GM23248 (cell line): ENCODE data around the gene TIAM2. TPM values are rescaled to one million over a fixed set of nuclear protein-coding genes. Genes with fewer than 3 reads are reported as not detected.
A peak's percentile ranks its signal among the peaks of the same experiment; 100 is the strongest.

Experiments used
- DNase-seq: peaks from one replicate; pipeline ENCODE4 v3.0.0-alpha.2; 2015
- H2AFZ ChIP-seq: fragments of 200-600 bp; sonication (generic); 2 replicates; pipeline ENCODE4 v1.6.1; 2016; ENCODE audit warnings: antibody characterized with exemption
- H3F3A ChIP-seq: fragments of 200-600 bp; sonication (generic); 2 replicates; pipeline ENCODE4 v1.6.1; 2016; ENCODE audit warnings: mild to moderate bottlenecking, antibody characterized with exemption, mixed run types; ENCODE audit not compliant: insufficient read depth
- H3K27ac ChIP-seq: fragments of 200-600 bp; sonication (generic); 2 replicates; pipeline ENCODE4 v1.5.1; 2016; ENCODE audit warnings: mild to moderate bottlenecking
- H3K27me3 ChIP-seq: fragments of 200-600 bp; sonication (generic); replicated peaks from 2 replicates; pipeline ENCODE4 v1.6.1; 2016; ENCODE audit warnings: mild to moderate bottlenecking; ENCODE audit not compliant: insufficient read depth
- H3K36me3 ChIP-seq: fragments of 200-600 bp; sonication (generic); 2 replicates; pipeline ENCODE4 v1.6.1; 2016; ENCODE audit warnings: low read depth, mild to moderate bottlenecking
- H3K4me1 ChIP-seq: fragments of 200-600 bp; sonication (generic); 2 replicates; pipeline ENCODE4 v1.6.1; 2016; ENCODE audit warnings: mild to moderate bottlenecking; ENCODE audit not compliant: insufficient read depth
- H3K4me2 ChIP-seq: fragments of 200-600 bp; sonication (generic); one replicate; pipeline ENCODE4 v1.6.1; 2016; ENCODE audit warnings: mild to moderate bottlenecking; ENCODE audit not compliant: unreplicated experiment
- H3K4me3 ChIP-seq: fragments of 200-600 bp; sonication (generic); 2 replicates; pipeline ENCODE4 v1.5.1; 2016; ENCODE audit warnings: mild to moderate bottlenecking
- H3K79me2 ChIP-seq: fragments of 200-600 bp; sonication (generic); 2 replicates; pipeline ENCODE4 v1.6.1; 2016; ENCODE audit warnings: mild to moderate bottlenecking; ENCODE audit not compliant: insufficient read depth
- H3K9ac ChIP-seq: fragments of 200-600 bp; sonication (generic); 2 replicates; pipeline ENCODE4 v1.6.1; 2016; ENCODE audit warnings: mild to moderate bottlenecking
- H3K9me2 ChIP-seq: fragments of 200-600 bp; sonication (generic); 2 replicates; pipeline ENCODE4 v1.6.1; 2016; ENCODE audit warnings: mixed run types, mild to moderate bottlenecking, moderate library complexity; ENCODE audit not compliant: insufficient read depth
- H3K9me3 ChIP-seq: fragments of 200-600 bp; sonication (generic); one replicate; pipeline ENCODE4 v1.6.1; 2017; ENCODE audit warnings: low read depth
- H4K20me1 ChIP-seq: fragments of 200-600 bp; sonication (generic); 2 replicates; pipeline ENCODE4 v1.6.0; 2016; ENCODE audit not compliant: insufficient read depth
- EZH2 ChIP-seq: fragments of 200-600 bp; sonication (generic); IDR thresholded peaks from 2 replicates; pipeline ENCODE4 v1.6.1; 2018; ENCODE audit warnings: antibody characterized with exemption, mild to moderate bottlenecking; ENCODE audit not compliant: insufficient read depth, poor library complexity, severe bottlenecking
- EZH2phosphoT487 ChIP-seq: fragments of 200-600 bp; sonication (generic); IDR thresholded peaks from 2 replicates; pipeline ENCODE4 v1.6.1; 2018; ENCODE audit warnings: antibody characterized with exemption, moderate library complexity, mild to moderate bottlenecking, low read depth; ENCODE audit not compliant: insufficient read depth
- WGBS, 2 experiments: methylation state at CpG; one replicate each; pipeline ENCODE4 v1.1.6; 2015 to 2017; ENCODE audit warnings: low lambda C conversion rate in 2 of 2, low coverage in 1 of 2; ENCODE audit errors: missing lambda C conversion rate in 2 of 2; 5-methylcytosine and 5-hydroxymethylcytosine counted together
- in situ Hi-C: fragments of 300-500 bp; cut with MboI; formaldehyde crosslinking; loops from 2 replicates; pipeline ENCODE4 v1.15.0; 2020
- polyA plus RNA-seq: library from polyadenylated mRNA; unstranded; fragments of >200 nt; fragmentation: Nextera tagmentation; extraction: Ambion mirVana; gene quantifications from 2 replicates; pipeline ENCODE4 v1.2.1, GENCODE V29; 2016
- total RNA-seq: library from RNA; depleted of rRNA; stranded (reverse); fragments of >200 nt; shearing (Covaris generic); gene quantifications from 2 replicates; pipeline ENCODE4 v1.2.3, GENCODE V29; 2014

Gene TIAM2
- total and polyA plus RNA-seq, 2 experiments from 2014 or later: 2.4 to 2.6 TPM

DNA sequence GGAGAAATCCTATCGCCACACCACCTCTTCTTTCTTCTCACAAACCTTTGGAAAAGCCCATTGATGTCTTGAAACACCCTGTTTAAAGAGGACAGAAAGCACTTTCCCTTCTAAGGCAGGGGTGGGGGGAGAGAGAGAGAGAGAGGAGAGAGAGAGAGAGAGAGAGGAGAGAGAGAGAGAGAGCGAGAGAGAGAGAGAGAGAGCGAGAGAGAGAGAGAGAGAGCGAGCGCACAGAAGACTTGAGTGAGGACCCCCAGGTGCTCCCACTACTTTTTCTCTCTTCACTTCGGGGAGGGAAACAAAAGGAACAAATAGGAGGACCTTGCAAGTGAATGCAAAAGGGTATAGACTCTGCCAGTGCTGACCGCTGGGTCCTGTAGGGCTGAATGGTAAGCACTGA, 52.4 kb downstream of the TIAM2 start:
- Histone ChIP-seq H3K27ac (no peak overlapping the region), H2AFZ (no peak overlapping the region), H3K79me2 (no peaks in the 10 kb centered on the region), H3K4me2 (no peak overlapping the region), H3F3A (no peaks in the 10 kb centered on the region), H3K4me1 (no peaks in the 10 kb centered on the region), H3K36me3 (no peaks in the 10 kb centered on the region), H3K9ac (no peak overlapping the region), H3K4me3 (no peak overlapping the region), H3K27me3 (no peaks in the 10 kb centered on the region), H3K9me2 (no peaks in the 10 kb centered on the region), H3K9me3 (no peaks in the 10 kb centered on the region), H4K20me1 (no peaks in the 10 kb centered on the region)
- TF ChIP-seq EZH2phosphoT487 (no peak), EZH2 (no peak)
- no peak for DNase-seq
- WGBS, 2 experiments: 92 to 94% methylated on average over 3 to 6 of the region's 7 CpGs
- in situ Hi-C loops: no loop called here

DNA sequence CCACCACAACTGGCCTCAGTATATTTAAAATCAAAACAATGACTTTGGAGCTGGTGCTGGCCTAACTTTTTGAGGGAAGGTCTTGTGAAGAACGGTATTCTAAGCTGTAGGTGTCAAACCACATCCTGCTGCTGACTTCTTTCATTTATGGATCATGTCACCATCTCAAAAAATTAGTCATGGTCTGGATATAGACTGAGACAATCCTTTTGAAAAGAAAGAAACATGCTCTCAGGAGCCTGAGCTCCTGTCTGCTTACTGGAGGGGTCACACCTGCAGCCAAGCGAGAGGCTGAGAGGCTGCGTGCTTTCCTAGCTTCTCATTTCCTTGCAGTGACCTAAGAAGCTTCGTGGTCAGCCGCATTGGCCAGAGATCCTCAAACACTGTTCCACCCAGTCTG, 55.2 kb downstream of the TIAM2 start:
- no peaks in the 10 kb centered on the region for H3K9me2 ChIP-seq
- no peaks in the 10 kb centered on the region for H3K79me2 ChIP-seq
- H3K9ac ChIP-seq: no peak overlapping the region
- TF ChIP-seq EZH2 (no peak), EZH2phosphoT487 (no peak)
- no peak overlapping the region for H2AFZ ChIP-seq
- H3K4me3 ChIP-seq: no peak overlapping the region
- H3F3A ChIP-seq: no peaks in the 10 kb centered on the region
- no peaks in the 10 kb centered on the region for H3K27me3 ChIP-seq
- 81 to 87% methylated on average over 5 of the region's 5 CpGs for WGBS, 2 experiments
- DNase-seq: no peak
- in situ Hi-C loops: no loop called here
- peaks cover 8% of the 10 kb centered on the region; the same call in 1 of the 2 replicates for H3K4me1 ChIP-seq
- H3K4me2 ChIP-seq: no peak overlapping the region
- no peaks in the 10 kb centered on the region for H3K36me3 ChIP-seq
- no peaks in the 10 kb centered on the region for H3K9me3 ChIP-seq
- no peak overlapping the region for H3K27ac ChIP-seq
- no peaks in the 10 kb centered on the region for H4K20me1 ChIP-seq

DNA sequence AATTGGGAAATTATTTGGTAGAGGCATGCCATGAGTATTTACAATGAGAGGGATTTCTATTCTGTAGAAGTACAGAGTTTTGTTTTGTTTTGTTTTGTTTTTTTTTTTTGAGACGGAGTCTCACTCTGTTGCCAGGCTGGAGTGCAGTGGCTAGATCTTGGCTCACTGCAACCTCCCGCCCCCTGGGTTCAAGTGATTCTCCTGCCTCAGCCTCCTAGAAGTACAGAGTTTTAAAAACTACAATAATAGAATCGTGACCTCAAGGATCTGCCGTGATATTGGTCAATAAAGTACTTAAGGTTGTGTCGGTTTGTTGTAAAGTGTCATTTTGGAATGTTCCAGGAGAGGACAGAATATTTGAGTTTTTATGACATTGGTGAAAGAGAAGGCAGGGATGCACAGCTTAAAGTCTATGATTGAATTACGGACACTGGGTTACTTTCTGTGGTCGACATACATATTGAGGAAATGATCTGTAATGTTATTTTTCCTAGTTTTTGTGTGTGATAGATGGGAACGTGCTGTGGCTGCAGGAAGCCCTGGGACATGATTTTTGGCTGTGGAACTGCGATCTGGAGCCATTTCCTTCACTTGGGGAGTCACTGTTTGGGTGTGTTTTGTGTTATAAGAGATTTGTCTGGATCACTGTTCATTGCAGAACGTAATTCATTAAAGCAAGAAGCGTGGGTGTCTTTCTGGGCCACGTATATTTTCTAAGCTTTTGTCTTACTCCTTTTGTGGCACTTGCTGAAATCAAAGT, 59.6 kb downstream of the TIAM2 start:
- no peaks in the 10 kb centered on the region for H3F3A ChIP-seq
- no peaks in the 10 kb centered on the region for H4K20me1 ChIP-seq
- H3K9ac ChIP-seq: peak overlapping the region; percentile 25
- peak overlapping the region; percentile 57 for H3K4me2 ChIP-seq
- no peaks in the 10 kb centered on the region for H3K36me3 ChIP-seq
- in situ Hi-C loops: no loop called here
- no peak overlapping the region for H3K27ac ChIP-seq
- H2AFZ ChIP-seq: peak overlapping the region; percentile 83
- DNase-seq: peak; percentile 38
- TF ChIP-seq EZH2 (no peak), EZH2phosphoT487 (no peak)
- peak overlapping the region; percentile 51 for H3K4me3 ChIP-seq
- H3K27me3 ChIP-seq: no peaks in the 10 kb centered on the region
- H3K79me2 ChIP-seq: no peaks in the 10 kb centered on the region
- peaks cover 10% of the 10 kb centered on the region; the same call in 1 of the 2 replicates for H3K4me1 ChIP-seq
- no peaks in the 10 kb centered on the region for H3K9me2 ChIP-seq
- 8 to 14% methylated on average over 12 of the region's 12 CpGs for WGBS, 2 experiments
- no peaks in the 10 kb centered on the region for H3K9me3 ChIP-seq

DNA sequence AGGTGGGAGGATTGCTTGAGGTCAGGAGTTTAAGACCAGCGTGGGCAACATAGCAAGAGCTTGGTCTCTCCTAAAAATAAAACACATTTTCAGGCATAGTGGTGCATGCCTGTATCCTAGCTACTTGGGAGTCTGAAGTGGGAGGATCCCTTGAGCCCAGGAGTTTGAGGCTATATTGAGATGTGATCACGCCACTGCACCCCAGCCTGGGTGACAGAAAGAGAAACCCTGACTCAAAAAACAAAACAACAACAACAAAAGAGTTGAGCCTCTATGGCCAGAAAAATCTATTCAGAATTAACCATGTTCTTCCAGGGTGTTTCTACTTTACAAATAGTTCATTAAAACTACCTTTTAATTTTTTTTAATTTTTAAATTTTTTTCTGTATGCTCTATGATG, 60.6 kb downstream of the TIAM2 start:
- Histone ChIP-seq H4K20me1 (no peaks in the 10 kb centered on the region), H3K4me1 (peaks cover 10% of the 10 kb centered on the region; the same call in 1 of the 2 replicates), H3K27ac (no peak overlapping the region), H3K4me2 (no peak overlapping the region), H3K9me2 (no peaks in the 10 kb centered on the region), H3F3A (no peaks in the 10 kb centered on the region), H3K79me2 (no peaks in the 10 kb centered on the region), H3K36me3 (no peaks in the 10 kb centered on the region), H3K4me3 (no peak overlapping the region), H3K9ac (no peak overlapping the region), H2AFZ (no peak overlapping the region), H3K27me3 (no peaks in the 10 kb centered on the region), H3K9me3 (no peaks in the 10 kb centered on the region)
- 83 to 85% methylated on average over 2 of the region's 2 CpGs for WGBS, 2 experiments
- no peak for DNase-seq
- in situ Hi-C loops: no loop called here
- TF ChIP-seq EZH2phosphoT487 (no peak), EZH2 (no peak)
